ENCODE results near the gene AANAT.

AANAT gene

DNA sequence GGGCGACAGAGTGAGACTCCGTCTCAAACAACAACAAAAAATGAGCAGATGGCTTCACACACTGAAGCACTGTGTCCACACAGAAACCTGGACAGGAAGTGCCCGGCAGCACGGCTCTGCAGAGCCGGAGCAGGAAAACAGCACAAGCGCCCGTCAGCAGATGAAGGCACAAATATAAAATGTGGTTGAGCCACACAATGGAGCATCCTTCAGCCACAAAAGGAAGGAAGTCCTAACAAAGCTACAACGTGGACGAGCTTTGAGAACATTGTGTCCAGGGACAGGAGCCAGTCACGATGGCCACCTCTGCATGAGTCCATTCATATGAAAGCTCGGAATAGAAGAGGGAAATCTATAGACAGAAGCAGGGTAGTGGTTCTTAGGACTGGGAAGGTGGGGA lies 18.2 kb downstream of the AANAT start:
- no peak for DNase-seq (ENCODE audit: extremely low read depth in 1 of 2, low read depth in 1 of 2)

DNA sequence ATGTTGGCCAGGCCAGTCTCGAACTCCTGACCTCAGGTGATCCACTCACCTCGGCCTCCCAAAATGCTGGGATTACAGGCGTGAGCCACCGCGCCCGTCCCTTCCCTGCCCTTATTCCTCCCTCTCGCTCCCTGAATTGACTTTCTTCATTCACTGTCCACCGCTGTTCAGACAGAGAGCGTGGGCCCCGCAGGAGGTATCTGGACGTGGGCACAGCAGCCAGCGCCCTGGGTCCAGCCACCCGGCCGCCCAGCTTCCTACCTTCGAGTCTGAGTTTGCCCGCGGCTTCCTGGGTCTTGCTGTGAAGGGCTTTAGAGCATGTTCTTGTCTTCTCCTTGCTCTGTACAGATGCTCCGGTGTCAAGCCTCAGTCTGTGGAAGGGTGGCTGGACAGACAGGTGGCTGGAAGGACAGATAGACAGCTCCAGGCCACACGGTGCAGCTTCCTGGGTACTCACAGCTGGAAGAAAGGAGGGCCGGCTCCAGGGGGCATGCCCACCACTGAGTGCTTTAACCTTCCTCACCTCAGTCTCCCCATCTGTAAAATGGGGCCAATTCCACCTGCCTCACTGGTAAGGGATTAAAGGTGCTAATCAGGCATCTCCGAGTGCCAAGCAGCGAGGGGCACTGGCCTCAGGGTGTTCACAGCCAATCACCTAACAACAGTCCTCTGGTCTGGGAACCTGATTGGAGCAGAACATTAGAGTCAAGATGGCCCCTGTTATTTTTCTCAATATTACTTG lies 20.2 kb downstream of the AANAT start:
- DNase-seq (ENCODE audit: extremely low read depth in 1 of 2, low read depth in 1 of 2) = no peak

DNA sequence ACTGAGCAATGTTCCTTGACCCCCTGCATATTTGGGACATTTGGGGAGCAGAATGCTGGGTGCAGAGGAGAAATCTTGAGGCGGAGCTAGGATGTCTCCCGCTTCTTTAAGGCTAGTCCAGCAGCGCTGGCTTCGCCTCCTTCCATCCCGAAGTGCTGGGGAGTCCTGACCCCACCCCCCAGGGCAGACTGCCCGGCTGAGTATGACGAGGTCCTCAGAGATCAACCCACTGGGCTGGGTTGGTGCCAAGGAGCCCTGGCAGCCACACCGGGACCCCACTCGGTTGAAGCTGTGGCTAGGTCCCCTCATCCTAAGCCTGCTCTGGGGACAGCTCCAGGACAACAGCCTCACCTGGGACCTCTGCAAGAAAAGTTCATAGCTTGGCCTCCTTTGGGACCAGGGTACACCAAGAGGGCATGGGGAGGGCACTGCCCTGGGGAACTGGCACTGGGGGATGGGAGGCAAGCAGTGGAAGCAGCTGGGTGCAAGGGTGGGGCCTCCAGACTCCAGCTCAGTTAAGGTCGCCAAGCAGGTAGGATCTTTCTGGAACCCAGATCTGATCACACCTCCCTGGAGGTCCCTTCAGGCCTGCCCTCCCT lies 22.8 kb downstream of the AANAT start:
- DNase-seq (ENCODE audit: extremely low read depth in 1 of 2, low read depth in 1 of 2) = no peak

DNA sequence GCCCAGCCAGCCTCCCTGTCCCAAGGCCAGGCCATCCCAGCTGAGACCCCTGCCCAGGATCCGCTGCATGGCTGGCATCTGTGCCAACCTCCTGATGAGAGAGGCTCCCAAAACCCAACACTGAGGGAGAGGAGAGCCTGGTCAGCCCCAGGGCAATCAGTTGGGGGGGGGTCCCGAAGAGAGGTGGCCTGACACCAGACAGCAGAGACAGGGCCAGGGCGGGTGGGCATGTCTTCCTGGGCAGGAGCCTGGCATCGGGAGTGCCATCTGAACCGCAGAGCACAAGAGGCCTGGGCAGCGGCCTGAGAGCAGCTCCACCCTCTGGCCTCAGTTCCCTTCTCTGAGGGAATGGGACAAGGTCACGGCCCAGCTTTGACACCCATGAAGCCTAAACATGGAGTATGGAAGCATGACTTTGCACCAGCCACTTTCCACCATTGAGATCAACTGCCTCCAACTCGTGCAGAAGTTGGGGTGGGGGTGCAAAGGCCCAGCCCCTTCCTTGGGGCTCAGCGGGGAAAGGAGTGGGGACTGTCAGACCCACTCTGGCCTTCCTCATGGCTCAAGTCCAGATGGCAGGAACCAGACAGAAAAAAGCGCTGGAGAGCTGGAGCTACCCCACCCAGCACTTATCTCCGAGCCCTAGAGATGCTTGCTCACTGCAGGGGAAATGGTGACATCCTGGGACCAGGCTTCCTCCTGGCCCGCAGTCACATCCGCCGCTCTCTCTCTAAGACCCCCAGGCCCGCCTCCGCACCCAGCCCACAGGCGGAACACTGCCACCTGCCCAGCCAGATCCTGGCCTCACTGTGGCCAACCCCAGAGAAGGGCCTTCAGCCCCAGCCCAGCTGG lies 24.1 kb downstream of the AANAT start:
- no peak for DNase-seq (ENCODE audit: extremely low read depth in 1 of 2, low read depth in 1 of 2)

DNA sequence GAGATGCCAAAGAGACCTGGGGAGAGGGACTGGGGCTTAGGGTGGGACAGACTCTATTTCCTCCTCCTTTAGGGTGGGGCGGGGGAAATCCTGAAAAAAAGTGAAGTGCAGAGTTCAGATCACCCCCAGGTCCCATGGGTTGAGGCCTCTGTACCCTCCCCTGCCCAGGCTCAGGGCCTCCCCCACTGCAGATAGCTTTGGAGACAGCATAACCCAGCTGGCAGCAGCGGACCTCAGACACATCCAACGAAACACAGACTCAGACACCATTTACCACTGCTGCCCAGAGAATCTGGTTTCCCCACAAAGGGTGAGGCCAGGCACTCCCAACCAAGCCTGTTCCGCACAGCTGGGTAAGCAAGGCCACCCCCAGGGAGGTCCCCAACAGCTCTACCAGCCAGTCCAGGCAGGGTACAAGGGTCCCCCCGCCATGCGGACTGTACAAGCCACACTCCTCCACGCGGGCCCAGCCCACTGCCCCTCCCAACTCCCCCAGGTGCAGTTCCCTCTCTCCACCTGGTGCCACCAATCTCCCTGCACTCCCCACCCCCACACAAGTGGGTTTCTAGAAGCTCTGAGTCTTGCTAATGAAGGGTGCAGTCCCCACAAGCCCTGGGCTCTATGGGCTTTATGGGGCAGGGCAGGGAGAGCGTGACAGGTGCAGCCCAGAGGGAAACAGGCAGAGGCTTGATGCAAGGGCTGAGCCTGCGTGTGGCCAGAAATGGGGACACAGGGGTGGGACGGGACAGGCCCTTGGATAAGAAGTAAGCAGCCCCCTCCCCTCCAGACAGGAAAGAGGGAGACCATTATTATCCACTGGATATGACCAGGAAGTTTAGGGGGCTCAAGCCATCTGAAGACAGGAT lies 25.0 kb downstream of the AANAT start:
- DNase-seq (ENCODE audit: extremely low read depth in 1 of 2, low read depth in 1 of 2) = no peak

DNA sequence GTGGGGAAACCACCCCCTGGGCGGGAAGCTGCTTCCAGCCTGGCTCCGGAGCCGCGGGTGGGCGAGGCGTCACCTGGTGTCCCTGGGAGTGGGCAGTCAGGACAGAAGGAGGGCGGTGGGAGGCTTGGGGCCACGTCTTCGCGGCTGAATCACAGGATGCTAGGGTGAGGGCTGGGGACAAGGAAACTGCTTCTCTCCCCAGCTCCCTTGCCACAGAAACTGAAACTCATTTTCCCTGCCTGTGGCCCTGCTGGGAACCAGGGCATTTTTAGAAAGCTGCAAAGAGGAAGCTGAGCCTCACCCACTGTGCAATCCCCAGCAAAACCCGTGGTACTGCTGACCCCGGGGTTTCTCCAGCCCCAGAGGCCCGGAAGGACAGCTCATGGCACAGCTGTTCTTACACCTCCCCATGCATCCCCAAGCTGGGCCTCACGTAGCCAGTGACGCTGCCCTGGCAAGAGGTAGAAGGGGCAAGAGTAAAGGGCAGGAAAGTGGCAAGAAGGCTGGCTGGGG lies 25.6 kb downstream of the AANAT start:
- peak in 1 of 2 donors; percentile 53 for DNase-seq (ENCODE audit: extremely low read depth in 1 of 2, low read depth in 1 of 2)

DNA sequence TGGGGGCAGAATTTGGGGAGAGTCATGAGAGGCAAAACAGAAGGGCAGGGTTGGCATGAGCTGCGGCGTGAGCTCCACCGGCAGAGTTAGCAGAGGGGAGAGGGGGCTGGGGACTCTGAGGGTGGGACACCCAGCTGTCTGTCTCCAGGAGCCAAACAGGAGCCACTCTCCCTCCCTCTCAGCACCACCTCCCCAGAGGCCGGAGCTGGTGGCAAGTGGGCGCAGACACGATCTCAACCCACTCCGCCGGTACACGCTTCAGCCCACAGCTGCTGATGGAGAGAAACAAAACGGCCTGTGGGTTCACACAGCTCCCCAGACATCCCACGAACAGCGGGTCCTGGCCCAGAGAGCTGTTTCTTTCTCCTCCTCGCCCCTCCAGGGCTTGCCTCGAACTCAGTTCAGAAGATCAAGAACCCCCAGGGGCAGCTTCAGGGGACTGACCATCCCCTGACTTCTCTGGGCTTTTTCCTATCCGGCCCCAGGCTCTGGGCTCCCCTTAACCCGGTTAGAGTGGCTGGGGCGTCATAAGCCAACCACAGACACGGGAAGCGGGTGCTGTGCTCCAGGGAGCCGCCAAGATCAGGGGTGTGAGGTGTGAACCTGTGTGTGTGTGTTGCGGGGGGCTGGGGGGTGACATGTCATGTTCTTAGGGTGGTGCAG lies 26.2 kb downstream of the AANAT start:
- no peak for DNase-seq (ENCODE audit: extremely low read depth in 1 of 2, low read depth in 1 of 2)

DNA sequence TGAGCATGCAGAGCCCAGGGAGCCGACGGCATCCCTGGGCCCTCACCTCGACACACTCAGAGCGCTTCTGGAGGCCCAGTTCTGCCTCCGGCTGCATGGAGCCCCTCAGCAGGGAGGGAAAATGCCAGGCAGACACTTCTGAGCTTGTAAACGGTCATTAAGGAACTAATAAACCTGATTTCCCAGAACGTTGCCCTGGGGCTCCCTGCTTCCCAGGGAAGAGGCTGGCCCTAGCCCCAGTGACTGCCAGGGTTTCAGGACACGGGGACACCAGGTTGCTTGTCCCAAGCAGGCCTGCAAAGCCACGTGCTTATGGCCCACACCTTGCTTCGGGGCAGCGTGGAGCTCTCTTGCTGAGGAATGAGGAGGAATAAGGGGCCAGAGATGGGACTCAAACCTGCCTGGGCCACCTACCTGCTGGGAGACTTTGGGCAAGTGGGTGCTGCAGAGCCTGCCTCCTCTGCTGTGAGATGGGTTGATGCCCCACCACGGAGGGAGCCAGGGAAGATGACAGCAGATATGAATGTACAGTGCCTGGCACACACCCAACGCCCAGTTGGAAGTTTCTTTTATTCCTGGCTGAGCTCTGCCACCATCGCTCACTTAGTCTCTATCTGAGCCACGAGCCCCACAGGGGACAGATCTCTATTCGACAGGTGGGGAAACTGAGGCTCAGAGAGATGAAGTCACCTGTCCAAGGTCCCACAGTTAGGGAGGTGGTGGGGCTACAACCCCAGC lies 28.4 kb downstream of the AANAT start:
- no peak for DNase-seq (ENCODE audit: extremely low read depth in 1 of 2, low read depth in 1 of 2)

DNA sequence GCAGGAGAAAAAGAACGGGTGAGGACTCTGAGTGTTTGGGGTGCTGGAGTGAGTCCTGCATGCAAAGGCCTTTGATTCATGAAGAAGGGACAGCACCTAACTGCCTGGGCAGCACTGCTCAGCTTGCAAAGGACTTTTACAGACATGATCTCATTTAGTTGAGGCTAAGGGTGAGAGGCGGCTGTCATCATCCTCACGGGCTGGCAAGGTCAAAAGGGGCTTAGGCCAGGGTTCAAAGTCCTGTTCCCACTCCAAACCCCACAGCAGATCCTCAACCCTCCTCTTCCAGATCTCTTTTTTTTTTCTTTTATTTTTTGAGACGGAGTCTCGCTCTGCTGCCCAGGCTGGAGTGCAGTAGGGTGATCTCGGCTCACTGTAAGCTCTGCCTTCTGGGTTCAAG lies 29.1 kb downstream of the AANAT start:
- no peak for DNase-seq (ENCODE audit: extremely low read depth in 1 of 2, low read depth in 1 of 2)

DNA sequence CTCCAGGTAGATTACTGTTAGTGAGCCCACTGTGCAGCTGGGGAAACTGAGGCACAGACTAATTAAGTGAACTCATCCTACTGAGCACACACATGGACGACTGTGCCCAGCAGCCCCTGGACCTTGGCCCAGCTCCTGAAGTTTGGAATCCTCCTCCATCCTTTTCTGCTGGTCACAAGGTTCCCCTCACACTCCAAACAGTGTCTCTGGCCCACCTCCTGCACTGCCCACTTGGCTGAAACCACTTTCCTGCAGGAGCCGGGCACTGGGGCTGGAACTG lies 30.2 kb downstream of the AANAT start:
- no peak for DNase-seq (ENCODE audit: extremely low read depth in 1 of 2, low read depth in 1 of 2)

DNA sequence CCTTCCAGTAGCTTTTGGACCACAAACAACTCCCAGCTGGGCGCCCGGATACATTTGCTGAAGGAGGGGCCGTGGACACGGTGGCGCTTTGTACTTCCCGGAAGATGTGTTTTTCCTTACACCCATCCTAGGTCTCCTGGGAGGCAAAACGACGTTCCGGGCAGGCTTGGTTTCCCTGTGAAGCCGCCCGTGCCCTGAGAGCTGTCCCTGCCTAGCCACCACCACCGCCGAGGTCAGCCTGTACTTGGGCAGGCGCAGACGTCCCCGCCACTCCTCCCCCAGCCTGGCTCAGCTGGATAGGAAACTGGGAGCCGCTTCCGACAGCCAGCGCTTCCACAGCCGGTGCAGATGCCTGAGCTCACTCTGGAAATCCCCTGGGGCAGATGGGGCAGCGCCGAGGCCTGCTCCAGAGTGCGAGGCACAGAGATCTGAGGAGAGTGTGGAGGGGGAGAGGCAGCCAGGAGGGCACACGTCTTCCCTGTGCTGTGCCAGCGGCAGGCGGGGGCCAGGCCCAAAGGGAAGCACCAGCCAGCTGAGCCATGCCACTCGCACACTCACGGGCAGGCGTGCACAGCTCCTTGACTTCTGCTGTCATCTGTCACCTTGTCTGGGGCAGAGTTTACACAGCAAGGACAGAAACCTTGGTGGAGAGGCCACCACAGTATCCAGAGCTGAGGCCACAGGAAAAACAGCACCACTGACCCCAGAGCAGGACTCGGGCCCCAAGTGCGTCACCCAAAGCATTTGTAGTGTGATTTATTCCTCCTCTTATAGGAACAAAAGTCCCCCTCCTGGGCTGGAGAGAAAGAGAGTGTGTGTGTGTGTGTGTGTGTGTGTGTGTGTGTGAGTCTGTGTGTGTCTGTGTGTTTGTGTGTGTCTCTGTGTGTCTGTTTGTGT lies 30.8 kb downstream of the AANAT start:
- no peak for DNase-seq (ENCODE audit: extremely low read depth in 1 of 2, low read depth in 1 of 2)

DNA sequence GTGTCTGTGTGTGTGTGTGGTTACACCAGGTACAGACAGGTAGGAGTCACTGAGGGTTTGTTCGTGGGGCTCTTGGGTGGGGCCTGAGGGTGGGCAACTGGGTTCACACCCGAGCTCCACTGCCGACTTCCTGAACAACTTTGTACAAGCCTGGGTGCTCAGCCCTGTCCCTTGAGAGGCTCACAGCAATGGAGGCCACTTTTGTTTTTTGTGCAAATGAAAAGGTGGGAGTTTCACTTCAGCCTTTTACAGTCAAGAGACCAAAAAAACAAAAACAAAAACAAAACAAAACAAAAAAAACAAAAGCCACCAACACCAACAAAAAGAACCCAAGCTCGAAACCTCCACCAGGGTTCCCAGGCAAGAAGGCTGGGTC lies 31.5 kb downstream of the AANAT start:
- no peak for DNase-seq (ENCODE audit: extremely low read depth in 1 of 2, low read depth in 1 of 2)

DNA sequence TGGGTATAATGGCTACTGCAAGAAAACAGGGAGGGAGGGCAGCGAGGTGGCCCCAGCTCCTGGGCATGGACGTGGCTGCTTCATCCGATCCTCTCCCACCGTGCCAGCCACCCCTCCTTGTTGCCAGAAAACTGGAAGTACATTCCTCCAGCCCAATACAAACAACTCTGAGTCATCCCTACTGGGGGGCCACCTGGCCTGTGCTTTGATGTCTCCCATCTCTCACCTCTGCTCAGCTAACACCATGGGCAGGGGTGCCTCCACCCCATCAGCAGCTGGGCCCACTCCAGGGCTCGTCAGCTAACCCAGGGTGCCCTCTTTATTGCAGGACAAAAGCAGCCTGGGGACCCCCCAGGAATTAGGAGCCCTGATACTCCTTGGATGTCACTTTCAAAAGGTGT lies 31.9 kb downstream of the AANAT start:
- DNase-seq (ENCODE audit: extremely low read depth in 1 of 2, low read depth in 1 of 2) = no peak

DNA sequence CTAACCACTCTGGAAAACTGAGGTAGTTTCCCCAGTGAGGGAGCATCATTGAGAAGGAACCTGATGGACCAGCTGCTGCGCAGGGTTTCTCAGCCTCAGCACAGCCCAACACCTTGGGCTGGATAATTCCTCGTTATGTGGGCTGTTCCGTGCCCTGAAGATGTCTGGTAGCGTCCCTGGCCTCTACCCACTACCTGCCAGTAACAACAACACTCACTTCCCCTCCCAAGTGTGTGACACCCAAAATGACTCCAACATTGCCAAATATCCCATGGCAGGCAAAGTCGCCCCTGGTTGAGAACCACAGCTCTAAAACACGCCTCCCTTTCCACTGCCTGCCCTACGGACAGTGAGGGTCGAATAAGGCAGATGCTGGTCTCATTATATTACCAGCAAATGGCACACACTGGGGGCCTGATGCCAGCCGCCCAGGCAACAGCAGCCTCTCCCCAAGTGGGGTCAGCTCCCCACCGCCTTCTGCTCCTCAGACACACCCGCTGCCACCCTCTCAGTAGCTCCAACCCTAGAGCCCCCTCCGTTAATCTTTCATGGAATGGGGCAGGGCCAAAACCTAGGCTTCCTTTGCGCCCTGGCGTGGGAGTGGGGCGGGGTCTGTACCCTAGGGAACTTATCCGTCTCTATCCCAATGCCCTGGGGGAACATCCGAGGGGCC lies 32.8 kb downstream of the AANAT start:
- DNase-seq (ENCODE audit: extremely low read depth in 1 of 2, low read depth in 1 of 2) = no peak

DNA sequence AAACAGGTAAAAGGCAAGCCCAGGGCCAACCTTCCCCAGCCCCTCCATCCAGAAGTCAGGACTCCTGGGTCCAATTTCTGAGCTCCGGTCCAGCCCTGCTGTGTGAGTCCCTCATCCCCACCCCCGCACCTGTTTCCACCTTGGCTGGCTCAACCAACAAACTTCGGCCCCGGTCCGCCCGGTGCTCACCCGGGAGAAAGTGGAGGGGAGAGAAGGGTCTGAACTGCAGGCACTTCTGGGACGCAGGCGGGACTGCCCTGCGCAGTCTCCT lies 33.3 kb downstream of the AANAT start:
- no peak for DNase-seq (ENCODE audit: extremely low read depth in 1 of 2, low read depth in 1 of 2)

DNA sequence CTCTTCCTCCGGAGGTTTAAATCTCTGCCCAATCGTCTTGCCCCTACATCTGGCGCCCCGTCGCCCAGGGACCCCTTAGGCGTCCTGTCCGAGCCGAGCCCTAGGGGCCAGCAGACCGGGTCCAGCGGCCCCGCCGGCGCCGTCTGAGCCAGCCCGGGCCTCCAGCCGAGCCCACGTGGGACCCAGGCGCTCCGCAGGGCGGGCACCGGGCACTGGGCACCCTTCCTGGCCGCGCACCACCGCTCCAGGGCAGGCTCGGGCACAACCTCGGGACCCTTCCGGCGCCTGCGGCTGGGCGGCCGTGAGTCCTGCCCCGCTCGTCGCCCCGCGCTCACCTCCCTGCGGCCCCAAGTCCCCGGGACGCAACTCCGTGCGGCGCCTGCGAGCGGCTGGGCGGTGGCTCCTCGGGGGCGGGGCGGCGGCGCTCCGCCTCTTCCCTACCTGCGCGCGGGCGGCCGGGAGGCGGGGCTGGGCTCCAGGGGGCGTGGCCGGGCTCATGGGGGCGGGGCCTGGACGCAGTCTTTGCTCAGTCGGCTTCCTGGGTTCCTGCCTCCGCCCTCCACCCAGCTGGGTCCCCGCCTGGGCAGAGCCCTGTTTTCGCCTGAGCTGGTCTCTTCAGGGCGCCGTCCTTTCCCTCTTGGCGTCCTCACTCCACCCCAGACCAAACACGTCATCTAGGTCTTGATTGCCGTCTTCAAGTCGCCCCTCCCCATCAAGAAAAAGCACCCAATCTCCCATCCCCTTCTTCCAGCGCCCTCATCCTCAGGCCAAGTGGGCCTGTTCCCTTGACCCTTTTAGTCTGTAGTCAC lies 33.8 kb downstream of the AANAT start, which contains the start of gene RHBDF2:
RHBDF2 (minus strand) TSS at position 406 of the 809 bp plus-strand sequence. CDS start 19,899 bp downstream, outside the sequence.
- DNase-seq (ENCODE audit: extremely low read depth in 1 of 2, low read depth in 1 of 2) = peak; percentile 86 to 95

DNA sequence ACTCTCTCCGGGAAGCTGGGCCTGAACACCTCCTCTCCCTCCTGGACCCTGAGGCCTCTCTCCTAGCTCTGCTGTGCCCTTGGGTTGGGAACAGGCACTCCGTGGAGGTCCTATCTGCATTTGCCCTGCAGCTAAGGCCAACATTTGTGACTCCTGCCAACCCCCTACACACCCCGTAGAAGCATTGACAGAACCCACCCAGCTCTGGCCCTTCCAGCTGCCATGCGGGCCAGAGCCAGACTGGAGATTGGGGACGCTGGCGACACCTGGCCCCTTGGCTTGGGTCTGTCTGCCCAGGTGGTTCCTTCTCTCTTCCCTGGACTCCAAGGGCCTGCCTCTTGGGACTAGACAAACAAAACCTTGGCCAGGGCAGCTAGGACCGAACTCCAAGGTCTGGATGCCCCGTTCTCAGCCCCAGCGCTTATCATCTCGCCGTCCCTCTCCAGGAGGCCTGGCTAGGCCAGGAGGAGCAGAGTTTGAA lies 34.5 kb downstream of the AANAT start:
- DNase-seq (ENCODE audit: extremely low read depth in 1 of 2, low read depth in 1 of 2) = no peak
